Measurements from ENCODE around the gene CH25H.
A peak's percentile ranks its signal among the peaks of the same experiment; 100 is the strongest.

CH25H gene

DNA sequence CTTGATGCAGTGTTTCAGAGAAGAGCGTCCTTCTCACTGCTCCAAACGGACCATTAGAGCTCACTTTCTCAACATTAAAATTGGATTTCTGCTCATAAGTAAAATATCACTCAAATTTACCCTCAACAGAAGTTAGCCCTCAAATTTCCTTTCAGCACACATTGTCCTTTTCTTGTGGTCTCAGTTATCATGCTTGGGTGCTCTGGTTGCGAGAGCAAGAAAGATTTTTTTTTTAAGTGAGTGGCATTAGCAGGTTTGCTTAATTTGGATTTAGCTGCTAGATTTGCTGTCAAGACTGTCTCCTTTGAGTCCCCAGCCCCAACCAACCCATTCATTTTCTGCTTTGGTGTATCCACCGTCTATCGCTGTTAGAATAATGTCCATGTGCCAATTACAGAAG lies 2.6 kb upstream of the CH25H start:
- peaks cover 6% of the 10 kb centered on the region for H3K27me3 ChIP-seq (replicated peaks)
- no peaks in the 10 kb centered on the region for H3K36me3 ChIP-seq (replicated peaks)

DNA sequence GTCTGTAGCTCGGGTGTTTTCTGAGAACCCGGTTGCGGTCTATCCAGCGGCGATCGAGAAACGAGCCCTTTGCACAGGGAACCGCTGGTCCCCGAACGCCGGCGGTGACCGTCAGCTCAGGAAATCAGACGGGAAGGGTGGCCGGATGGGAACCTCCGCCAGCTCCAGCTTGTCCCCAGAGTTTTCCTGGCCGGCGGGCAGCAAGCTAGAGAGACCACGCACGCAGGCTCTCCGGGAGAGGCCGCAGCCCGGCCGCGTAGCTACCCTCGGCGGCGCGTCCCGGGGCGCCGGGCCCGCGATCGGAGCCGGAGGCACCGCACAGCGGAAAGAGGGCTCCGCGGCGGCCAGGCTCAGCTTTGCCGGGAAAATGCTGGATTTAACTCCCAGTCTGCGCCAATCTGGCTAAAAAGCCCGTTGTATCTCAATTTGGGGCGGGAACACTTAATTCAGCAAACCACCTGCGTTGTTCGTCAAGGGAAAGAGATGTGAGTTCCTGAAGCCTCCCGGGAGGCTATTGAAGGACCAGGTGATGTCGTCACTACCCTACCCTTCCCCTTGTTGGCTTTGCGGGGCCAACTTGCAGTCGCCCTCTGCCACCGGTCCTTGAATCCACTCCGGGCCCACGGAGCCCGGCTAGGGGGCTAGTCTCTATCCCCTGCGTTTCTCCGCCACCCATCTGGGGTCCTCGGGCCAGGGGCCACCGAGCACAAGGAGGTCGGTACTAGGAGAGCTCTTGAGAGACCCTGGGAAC lies 859 bp upstream of the CH25H start:
- no peak for DNase-seq
- peaks cover 6% of the 10 kb centered on the region for H3K27me3 ChIP-seq (replicated peaks)
- H3K36me3 ChIP-seq (replicated peaks) = no peaks in the 10 kb centered on the region
- H3K27ac ChIP-seq = no peak overlapping the region
- TF ChIP-seq, protein P1, sequence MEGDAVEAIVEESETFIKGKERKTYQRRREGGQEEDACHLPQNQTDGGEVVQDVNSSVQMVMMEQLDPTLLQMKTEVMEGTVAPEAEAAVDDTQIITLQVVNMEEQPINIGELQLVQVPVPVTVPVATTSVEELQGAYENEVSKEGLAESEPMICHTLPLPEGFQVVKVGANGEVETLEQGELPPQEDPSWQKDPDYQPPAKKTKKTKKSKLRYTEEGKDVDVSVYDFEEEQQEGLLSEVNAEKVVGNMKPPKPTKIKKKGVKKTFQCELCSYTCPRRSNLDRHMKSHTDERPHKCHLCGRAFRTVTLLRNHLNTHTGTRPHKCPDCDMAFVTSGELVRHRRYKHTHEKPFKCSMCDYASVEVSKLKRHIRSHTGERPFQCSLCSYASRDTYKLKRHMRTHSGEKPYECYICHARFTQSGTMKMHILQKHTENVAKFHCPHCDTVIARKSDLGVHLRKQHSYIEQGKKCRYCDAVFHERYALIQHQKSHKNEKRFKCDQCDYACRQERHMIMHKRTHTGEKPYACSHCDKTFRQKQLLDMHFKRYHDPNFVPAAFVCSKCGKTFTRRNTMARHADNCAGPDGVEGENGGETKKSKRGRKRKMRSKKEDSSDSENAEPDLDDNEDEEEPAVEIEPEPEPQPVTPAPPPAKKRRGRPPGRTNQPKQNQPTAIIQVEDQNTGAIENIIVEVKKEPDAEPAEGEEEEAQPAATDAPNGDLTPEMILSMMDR (IDR thresholded peaks at IDR 0.05; ENCODE audit: low read depth, low read length, missing control alignments) = no peak
- peak overlapping the region; percentile 56 for H3K4me3 ChIP-seq (ENCODE audit: low read depth, low read length)
- in situ Hi-C loops (cut with HindIII; ENCODE audit: low pct_ligation_motif_present, low sequenced_read_pairs) = loop anchor here (25.0 kb wide), 1 partner anchor 196 kb away; no protein-coding TSS in a partner anchor

More for the DNA sequence above, 2.6 kb upstream of the CH25H start:
- H3K27ac ChIP-seq = no peak overlapping the region
- in situ Hi-C loops (cut with HindIII; ENCODE audit: low pct_ligation_motif_present, low sequenced_read_pairs) = loop anchor here (25.0 kb wide), 1 partner anchor 197 kb away; no protein-coding TSS in a partner anchor
- TF ChIP-seq, protein P1 (IDR thresholded peaks at IDR 0.05; ENCODE audit: low read depth, low read length, missing control alignments) = no peak
- H3K4me3 ChIP-seq (ENCODE audit: low read depth, low read length) = no peak overlapping the region
- DNase-seq = no peak

DNA sequence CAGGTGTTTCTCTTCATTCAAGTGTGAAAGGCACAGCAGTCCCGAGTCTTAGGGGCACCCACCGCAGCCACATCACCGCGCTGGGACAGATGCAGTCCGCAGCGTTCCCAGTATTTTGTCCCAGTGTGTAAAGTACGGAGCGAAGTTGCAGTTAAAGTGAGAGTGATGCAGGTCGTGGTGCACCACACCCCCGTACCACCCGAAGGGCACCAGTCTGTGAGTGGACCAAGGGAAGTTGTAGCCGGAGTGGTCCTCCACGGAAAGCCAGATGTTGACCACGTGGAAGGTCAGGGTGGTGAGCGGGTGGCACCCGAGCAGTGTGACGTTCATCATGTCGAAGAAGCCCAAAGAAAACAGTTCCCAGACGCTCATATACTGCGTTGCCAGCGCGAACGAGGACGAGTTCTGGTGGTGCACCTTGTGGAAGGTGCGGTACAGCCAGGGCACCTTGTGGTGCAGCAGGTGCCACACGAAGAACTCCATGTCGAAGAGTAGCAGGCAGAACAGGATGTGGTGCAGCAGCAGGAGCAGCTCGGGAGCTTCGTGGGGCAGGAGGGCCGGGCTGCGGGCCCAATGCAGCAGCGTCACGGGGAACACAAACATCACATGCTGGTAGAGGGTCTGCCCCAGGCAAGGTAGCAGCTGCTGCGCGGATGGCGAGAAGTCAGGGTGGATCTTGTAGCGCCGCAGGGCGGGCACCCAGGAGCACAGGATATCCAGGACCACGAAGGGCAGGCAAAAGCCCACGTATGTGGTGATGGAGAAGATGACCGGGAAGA lies 526 bp downstream of the CH25H start:
- Histone ChIP-seq H3K27me3 (replicated peaks) (peaks cover 6% of the 10 kb centered on the region), H3K27ac (no peak overlapping the region)
- TF ChIP-seq, protein P1 (IDR thresholded peaks at IDR 0.05; ENCODE audit: low read depth, low read length, missing control alignments) = no peak

DNA sequence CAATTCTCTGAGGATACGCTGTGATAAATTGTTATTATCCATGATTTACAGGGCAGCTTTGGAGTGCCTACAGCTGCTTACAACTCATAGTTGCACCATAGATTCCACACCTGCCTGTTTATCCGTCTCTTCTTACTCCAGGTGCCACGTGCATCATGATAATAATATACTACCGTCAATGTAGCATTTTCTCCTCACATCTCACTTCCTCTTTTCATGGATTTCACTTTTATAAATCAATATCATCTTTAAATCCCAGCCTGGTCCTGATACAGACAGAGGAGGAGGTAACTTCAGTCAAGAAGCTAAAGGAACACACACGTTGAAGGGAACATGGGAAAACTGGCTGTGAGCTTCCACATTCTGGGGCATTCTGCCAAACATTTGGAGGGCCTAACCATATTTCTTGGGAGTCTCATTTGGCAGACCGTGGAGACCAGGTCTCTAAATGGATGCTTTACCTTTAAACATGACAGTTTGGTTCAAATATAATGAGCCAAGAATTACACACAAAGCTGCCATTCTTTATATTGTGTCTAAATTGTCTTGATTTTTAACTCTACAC lies 2.4 kb downstream of the CH25H start:
- Histone ChIP-seq H3K27me3 (replicated peaks) (peaks cover 6% of the 10 kb centered on the region), H3K4me3 (ENCODE audit: low read depth, low read length) (no peak overlapping the region), H3K27ac (no peak overlapping the region), H3K36me3 (replicated peaks) (no peaks in the 10 kb centered on the region)
- no peak for DNase-seq
- TF ChIP-seq, protein P1 (IDR thresholded peaks at IDR 0.05; ENCODE audit: low read depth, low read length, missing control alignments) = no peak
- in situ Hi-C loops (cut with HindIII; ENCODE audit: low pct_ligation_motif_present, low sequenced_read_pairs) = loop anchor here (25.0 kb wide), 1 partner anchor 192 kb away; no protein-coding TSS in a partner anchor

More for the DNA sequence above, 526 bp downstream of the CH25H start:
- DNase-seq = no peak
- Histone ChIP-seq H3K36me3 (replicated peaks) (no peaks in the 10 kb centered on the region), H3K4me3 (ENCODE audit: low read depth, low read length) (peak overlapping the region; percentile 56)
- in situ Hi-C loops (cut with HindIII; ENCODE audit: low pct_ligation_motif_present, low sequenced_read_pairs) = loop anchor here (25.0 kb wide), 1 partner anchor 194 kb away; no protein-coding TSS in a partner anchor

DNA sequence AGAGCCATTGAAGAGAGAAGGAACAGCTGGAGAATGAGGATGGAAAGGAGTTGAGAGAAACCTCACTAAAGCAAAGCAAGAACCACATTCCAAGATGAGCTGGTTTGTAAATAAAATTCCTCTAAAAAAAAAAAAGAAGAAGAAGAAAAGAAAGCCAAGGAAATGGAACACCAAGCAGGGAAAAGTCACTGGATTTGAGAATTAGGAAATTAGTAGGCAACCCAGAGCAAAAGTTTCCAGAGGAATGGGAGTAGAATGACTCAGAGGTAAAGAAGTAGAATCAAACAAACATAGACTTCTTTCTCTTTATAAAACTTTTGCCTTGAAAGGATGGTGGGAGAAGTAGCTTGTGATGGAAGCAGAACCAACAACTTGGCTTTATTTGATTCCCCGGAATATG lies 3.9 kb downstream of the CH25H start:
- H3K27me3 ChIP-seq (replicated peaks) = peaks cover 6% of the 10 kb centered on the region

More for the DNA sequence above, 3.9 kb downstream of the CH25H start:
- Histone ChIP-seq H3K36me3 (replicated peaks) (no peaks in the 10 kb centered on the region), H3K4me3 (ENCODE audit: low read depth, low read length) (no peak overlapping the region), H3K27ac (no peak overlapping the region)
- TF ChIP-seq, protein P1 (IDR thresholded peaks at IDR 0.05; ENCODE audit: low read depth, low read length, missing control alignments) = no peak
- DNase-seq = no peak
- in situ Hi-C loops (cut with HindIII; ENCODE audit: low pct_ligation_motif_present, low sequenced_read_pairs) = loop anchor here (25.0 kb wide), 1 partner anchor 191 kb away; no protein-coding TSS in a partner anchor
